ENCODE data around the gene MLLT10.
"Not testable (repeated sequence)": the region's sequence is repeated elsewhere in the genome, so short reads cannot be mapped to it uniquely, and the experiment has no call there.

The MLLT10 gene

DNA sequence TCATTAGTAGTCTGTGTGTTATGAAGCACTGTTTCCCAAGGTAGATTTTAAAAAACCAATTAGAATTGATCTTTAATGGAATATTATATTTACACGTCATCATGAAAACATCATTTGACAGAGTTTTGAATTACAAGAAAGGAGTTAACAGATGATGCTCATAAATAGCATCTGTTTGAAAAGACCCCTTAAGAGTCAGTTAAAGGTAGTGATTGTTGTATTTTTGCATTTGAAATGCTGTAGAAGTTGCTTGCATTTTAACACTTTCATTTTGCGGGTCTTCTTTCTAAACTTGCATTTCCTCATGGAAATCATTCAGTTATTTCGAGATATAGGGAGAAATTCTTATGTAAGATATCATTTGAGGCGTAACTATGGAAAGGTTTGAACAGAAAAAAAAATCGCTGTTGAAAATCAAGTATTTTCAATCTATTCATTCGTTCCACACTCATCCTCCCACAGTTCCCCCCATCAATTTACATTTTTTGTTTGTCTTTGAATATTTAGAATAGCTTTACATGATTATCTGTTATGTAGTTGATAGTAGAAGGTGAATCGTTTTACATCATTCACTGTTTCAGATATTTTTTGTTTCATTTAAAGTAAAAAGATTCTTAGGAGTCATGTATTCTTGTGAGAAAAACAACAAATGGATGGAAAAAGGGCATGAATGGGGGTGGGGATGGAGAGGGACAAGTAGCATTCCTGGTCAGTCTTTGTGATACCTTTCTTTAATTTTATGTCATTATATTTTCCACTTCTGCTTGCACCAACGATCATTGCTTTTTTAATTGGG lies 5.6 kb upstream of the MLLT10 start:
- no peak for DNase-seq (ENCODE audit: low spot score)

DNA sequence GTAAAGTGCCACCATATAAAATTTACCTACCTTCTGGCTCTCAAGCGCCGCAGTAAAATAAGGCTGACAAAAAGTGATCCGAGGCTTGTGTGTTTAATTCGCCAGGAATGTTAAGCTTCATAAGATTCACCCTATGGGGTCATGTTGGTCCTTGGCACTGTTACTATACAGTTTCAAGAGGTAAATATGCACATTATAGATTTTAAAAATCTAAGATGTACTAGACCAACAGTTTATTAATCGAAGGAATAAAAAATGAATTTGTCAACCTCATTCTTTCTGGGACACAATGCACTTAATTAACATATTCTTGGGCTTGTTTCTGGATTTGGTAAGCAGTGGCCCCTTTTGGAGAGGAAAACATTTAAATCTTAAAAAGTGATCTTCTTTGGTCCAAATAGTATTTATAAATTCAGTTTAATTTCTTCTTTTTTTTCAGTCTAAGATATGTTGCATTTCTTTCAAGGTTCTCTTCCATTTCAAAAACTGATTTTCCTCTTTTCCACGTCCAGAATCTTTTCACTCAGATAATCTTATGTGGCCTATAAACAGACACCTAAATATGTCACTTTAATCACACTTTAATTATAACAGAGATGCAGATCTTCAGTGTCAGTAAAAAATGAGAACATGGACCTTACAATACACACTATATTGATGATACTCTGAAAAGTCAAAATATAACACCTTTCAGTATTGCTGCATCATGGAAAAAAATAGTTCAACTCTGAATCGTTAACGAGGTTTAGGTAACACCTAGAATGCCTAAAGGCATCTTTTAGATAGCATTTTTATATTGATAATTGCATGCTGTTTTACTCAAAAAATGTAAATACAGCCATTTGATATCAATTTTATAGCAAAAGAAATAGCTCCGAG lies 4.8 kb upstream of the MLLT10 start:
- no peak for DNase-seq (ENCODE audit: low spot score)

DNA sequence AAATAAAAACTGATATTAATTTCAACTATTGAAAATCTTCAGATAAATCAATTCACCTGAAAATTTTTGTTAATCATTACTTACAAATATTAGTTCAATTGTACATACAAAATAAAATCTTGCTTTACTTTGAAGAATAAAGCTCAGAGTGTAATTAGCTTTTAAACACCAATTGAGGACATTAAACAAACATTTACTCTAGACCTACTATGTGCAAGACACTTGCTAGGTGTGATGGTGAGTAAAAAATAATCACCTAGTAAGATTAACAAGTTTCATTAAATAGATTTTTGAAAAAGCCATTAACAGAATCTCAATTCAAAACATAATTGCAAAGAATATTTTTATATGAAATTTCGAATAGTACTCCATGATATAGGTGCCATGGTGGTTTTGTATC lies 3.9 kb upstream of the MLLT10 start:
- no peak for DNase-seq (ENCODE audit: low spot score)

DNA sequence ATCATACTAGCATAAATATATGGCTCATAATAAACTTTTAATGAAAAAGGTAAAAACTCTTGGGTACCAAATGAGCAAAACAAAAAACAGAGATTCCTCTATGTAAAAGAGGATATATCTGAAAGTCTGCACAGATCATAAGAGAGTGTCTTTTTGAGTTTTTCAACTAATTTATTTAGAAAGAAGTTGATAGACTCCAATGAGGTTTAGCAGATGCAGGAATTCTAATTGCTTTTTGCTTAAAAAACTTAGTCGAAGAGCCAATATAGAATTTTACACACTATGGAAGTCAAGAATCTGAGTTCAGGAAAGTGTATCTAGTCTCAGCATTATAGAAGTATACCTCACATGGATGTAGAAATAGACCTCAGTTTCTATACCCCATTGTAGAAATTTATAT lies 3.4 kb upstream of the MLLT10 start:
- DNase-seq (ENCODE audit: low spot score): no peak

DNA sequence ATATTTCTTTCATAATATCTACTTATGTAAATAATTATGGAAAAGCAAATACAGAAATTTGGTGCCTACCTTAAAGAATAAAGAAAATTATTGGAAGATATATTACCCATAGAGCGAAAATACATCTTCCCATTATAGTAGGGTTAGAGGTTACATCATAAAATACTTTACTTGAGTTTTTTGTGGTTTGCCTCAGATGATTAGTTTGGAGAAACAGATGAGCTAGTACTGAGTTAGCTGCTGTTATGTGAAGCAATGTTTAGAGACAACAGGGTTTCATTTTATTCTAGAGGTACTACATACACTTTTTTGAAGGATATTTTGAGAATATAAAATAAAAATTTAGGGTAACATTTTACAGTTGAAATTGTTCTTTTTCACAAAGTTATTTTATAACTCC lies 2.9 kb upstream of the MLLT10 start:
- no peak for DNase-seq (ENCODE audit: low spot score)

DNA sequence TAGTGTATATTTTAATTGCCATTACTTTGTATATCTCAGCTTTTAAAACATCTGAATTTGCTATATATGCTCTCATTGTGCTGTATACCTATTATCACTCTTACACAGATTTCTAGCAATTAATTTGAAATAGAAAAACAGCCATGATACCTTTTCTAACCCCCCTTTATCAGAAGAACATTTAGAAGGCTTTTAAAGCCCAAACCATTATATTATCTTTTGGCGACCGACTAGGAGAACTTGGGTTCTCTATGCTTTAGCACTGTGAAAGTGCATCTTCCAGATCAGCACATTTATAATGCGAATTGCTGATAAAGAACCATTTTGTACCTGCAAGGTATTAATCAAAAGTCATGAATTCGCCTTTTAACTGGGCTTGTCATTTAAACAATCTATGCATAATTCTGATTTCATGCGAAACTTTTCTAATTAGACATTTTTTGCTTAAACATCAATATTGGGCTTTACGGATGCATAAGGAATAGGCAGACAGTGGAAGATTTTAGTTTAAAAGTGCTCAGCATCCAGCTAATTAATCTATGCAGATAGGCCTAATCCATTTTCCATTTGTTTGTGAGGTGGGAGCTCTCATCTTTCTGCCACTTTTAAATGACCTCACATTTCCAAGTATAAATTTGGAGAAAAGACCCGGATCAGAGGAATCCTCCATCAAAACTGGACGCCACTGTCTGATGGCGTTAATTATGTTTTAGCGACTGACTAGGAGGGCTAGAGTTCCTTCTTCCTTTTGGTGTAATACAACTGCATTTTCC lies 1.2 kb upstream of the MLLT10 start:
- no peak for DNase-seq (ENCODE audit: low spot score)

DNA sequence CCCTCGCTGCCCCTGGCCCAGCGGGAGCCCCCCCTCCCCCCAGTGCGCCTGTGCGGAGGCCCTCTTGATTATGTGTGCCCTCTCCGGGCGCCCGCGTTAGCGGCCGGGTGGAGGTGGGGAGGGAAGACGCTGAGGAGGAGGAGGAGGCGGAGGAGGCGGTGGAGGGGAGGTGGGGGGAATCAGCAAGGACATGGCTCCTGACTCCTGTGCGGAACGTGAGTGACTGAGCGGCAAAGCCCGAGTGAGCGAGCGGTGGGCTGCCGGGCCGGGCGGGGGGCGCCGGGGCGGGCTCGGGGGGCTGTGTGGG lies 201 bp downstream of the MLLT10 start:
- DNase-seq (ENCODE audit: low spot score): no peak

DNA sequence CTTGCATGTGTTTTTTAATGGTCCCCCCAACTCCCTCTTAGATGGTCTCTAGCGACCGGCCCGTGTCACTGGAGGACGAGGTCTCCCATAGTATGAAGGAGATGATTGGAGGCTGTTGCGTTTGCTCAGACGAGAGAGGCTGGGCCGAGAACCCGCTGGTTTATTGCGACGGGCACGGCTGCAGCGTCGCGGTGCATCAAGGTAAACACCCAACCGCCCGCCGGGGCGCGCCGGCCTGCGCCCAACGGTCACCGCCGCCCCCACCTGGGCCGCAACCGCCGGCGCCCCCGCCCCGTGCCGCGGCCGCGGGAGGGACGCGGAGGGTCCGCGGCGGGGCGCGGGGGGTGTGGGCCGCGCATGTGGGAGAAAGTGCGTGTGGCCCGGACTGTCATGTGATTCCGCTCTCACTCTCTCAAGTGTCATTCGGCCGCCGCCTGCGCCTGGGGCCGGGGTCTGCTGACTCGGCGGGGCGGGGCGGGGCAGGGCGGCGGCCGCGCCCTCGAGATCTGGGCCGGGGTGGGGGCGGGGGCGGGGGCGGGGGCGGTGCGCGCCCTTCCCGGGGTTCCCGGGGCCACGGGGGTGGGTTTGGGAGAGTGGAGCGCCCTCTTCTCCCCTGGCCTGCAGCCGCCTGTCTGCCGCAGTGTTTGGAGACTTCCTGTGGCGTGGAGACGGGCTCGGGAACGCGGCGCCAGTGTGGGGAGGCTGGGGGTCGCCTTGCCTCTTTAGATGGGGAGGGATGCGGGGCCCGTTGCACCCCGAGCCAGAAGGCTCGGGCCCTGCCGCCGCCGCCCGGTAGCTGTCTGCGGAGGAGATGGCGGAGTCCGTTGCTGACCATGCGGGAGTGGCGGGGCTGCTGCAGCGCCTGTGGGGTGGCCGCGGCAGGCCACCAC lies 817 bp downstream of the MLLT10 start:
- DNase-seq (ENCODE audit: low spot score): peak; percentile 76

DNA sequence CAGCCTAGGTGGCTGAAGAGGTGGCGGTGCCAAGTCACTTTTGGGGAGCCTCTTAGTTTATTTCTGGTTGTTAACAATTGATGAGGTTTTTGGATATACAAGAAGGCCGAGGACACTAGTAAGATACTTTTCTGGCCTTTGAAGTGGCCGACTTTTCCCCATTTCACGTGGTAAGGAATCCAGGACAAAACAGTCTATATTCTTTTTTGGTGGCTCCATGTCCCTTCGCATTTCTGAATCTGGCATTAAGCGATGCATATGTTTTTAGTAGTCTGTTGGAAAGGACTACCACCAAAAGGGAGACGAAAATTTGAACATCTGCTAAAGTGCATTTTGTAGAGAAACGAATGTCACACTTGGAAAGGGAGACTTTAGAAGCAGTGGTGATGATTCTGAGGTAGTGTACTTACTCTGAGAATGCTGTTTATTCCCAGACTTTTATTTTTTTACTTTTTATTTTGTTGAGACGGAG lies 1.5 kb downstream of the MLLT10 start:
- DNase-seq (ENCODE audit: low spot score): no peak

DNA sequence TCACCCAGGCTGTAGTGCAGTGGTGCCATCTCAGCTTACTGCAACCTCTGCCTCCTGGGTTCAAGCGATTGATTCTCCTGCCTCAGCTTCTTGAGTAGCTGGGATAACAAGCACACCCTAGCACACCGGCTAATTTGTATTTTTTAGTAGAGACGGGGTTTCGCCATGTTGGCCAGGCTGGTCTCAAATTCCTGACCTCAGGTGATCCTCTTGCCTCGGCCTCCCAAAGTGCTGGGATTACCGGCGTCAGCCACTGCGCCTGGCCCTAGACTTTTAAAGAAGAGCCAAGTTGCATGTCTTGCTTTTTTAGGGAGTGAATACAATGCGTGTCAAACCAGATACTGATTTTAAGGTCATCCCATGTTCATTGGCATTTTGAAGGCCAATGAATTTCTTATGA lies 1.9 kb downstream of the MLLT10 start:
- DNase-seq (ENCODE audit: low spot score): not testable (repeated sequence)

DNA sequence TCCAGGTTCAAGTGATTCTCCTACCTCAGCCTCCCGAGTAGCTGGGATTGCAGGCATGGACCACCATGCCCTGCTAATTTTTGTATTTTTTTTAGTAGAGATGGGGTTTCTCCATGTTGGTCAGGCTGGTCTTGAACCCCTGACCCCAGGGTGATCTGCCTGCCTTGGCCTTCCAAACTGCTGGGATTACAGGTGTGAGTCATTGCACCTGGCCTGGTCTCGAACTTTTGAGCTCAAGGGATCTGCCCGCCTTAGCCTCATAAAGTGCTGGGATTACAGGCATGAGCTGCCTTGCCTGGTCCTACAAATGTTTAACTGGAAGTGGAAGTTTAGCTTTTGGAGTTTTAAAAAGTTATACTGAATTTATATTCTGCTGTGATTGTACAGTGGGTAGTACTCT lies 2.8 kb downstream of the MLLT10 start:
- no peak for DNase-seq (ENCODE audit: low spot score)

DNA sequence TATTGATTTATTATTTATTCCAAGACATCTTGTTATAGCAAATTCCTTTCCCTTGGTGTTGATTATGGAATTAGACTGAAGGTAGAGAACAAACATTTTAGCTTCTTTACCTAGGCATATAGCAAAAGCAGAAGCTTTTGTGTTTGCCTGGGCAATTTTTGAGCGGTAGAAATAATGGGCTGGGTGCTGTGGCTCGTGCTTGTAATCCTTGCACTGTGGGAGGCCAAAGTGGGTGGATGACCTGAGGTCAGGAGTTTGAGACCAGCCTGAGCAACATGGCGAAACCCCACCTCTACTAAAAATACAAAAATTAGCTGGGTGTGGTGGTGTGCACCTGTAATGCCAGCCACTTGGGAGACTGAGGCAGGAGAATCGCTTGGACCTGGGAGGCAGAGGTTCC lies 6.7 kb downstream of the MLLT10 start:
- DNase-seq (ENCODE audit: low spot score): not testable (repeated sequence)

DNA sequence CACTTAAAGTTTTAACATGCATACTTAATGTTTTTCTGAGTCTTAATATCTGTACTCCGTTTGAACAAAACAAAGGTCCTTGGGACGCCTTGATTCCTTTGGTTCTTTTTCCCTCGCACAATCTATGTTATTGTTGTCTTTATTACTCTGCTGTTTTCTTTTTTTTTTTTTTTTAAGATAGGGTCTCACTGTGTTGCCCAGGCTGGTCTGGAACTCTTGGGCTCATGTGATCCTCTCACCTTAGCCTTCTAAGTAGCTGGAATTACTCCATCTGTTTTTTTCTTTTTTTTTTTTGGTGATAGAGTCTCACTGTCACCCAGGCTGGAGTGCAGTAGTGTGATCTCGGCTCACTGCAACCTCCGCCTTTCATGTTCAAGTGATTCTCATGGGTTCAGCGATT lies 13.2 kb downstream of the MLLT10 start:
- no peak for DNase-seq (ENCODE audit: low spot score)

DNA sequence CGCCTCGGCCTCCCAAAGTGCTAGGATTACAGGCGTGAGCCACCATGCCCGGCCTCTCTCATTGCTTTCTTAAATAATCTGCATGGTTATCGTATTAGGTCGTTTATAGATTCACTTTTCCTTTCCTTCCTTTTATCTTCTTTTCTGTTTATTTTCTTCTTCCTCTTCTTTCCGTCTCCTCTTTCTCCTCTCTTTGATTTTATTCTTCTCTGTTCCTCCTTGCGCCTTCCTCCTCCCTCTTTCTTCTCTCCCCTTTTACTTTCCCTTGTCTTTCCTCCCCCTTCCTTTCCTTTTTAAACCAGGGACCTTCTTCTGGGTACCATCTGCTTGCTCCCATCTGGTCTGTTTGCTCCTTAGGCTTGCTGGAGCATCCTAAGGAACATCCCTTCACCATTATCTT lies 18.6 kb downstream of the MLLT10 start:
- peak; percentile 43 for DNase-seq (ENCODE audit: low spot score)

DNA sequence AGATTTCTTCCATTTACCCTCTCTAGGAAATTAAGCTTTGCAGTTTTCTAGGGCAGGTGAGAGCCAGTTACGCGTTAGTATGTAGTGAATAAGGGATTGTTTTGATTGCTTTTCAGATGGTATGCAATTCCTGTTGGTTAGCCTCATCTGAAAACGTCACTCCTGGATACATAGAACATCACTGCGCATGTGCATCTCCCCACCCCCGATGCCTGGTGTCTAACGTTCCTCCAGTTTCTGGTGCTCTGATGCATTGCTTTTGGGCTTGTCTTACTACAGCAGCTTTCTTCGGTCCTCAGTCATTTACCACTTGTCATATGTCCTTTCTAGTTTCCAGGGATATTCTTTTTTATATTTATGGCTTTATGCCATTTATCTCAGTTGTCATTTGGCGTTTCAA lies 22.5 kb downstream of the MLLT10 start:
- no peak for DNase-seq (ENCODE audit: low spot score)

DNA sequence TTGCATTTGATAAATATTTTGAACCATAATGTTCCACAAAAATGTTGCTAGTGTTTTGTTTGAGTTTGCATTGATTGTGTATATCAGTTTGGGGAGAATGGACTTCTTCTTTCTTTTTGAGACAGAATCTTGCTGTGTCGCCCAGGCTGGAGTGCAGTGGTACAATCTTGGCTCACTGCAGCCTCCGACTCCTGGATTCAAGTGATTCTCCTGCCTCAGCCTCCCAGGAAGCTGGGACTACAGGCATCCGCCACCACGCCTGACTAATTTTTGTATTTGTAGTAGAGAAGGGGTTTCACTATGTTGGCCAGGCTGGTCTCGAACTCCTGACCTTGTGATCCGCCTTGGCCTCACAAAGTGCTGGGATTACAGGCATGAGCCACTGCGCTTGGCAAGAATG lies 25.0 kb downstream of the MLLT10 start:
- DNase-seq (ENCODE audit: low spot score): not testable (repeated sequence)

DNA sequence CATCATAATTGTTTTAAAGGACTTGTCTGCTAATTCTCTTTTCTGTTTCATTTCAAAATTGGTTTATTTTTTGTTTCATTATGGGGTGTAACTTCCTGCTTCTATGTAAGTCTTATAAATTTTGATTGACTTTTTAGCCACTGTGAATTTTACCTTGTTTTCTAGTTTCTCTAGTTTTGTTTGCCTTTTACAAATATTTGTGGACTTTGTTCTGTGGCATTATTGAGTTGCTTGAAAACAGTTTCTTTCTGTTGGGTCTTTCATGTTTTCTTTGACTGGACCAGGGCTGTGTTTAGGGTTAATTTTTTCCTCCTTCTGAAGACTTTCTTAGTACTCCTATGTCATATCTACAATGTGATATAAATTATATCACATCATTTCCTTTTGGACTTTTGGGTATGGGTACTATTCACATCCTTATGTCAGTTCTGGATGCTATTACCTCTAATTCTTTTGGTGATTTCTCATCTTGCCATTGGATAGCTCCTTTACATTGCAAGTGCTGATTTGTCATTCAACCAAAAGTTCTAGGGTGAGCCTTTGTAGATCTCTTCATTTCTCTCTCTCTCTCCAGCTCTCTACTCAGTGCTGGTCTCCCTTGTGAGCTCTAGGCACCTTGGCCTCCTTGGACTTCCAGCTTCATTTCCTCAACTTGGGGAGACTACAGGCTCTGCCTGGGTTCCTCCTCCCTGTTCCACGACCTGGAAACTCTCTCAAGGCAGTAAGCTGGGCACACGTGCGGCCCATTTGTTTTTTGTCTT lies 36.9 kb downstream of the MLLT10 start:
- DNase-seq (ENCODE audit: low spot score): no peak

DNA sequence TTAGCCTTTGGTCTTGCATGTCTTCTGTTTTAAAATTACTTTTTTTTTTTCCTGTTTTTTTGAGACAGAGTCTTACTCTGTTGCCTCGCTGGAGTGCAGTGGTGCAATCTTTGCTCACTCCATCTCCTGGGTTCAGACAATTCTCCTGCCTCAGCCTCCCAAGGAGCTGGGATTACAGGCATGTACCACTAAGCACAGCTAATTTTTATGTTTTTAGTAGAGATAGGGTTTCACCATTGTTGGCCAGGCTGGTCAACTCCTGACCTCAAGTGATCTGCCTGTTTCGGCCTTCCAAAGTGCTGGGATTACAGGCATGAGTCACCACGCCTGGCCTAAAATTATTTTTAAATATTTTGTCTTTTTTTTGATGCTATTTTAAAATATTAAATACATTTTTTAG lies 38.5 kb downstream of the MLLT10 start:
- no peak for DNase-seq (ENCODE audit: low spot score)

DNA sequence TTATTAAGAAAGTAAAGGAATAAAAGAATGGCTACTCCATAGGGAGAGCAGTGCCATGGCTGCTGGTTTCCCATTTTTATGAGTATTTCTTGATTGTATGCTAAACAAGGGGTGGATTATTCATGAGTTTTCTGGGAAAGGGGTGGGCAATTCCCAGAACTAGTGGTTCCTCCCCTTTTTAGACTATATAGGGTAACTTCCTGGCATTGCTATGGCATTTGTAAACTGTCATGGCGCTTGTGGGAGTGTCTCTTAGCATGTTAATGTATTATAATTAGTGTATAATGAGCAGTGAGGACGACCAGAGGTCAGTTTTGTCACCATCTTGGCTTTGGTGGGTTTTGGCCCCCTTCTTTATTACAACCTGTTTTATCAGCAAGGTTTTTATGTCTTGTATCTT lies 40.5 kb downstream of the MLLT10 start:
- not testable (repeated sequence) for DNase-seq (ENCODE audit: low spot score)

DNA sequence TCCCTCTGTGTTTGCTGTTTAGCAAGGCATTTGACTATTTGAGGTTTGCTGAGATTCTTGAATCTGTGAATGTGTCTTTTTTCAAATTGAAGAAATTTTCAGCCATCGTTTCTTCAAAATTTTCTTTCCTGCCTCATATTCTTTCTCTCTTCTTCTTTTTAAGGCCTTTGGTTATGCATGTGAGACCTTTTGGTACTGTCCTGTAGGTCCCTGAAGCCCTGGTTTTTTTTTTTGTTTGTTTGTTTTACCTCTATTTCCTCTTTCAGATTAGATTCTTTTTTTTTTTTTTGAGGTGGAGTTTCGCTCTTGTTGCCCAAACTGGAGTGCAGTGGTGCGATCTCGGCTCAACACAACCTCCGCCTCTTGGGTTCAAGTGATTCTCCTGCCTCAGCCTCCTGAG lies 45.3 kb downstream of the MLLT10 start:
- no peak for DNase-seq (ENCODE audit: low spot score)

DNA sequence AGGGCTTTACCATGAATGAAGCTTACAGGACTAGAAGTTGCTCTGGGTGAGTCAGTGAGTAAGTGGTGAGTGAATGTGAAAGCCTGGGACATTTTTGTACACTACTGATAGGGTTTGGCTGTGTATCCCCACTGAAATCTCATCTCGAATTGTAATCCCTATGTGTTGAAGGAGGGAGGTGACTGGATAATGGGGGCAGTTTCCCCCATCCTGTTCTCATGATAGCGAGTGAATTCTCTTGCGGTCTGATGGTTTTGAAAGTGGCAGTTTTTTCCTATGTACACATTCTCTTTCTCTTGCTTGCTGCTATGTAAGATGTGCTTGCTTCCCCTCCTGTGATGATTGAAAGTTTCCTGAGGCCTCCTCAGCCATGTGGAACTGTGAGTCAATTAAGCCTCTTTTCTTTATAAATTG lies 47.4 kb downstream of the MLLT10 start:
- not testable (repeated sequence) for DNase-seq (ENCODE audit: low spot score)

All from D341Med (cell line).